Measurements from ENCODE around the gene LOXL1. TPM values are rescaled to one million over a fixed set of nuclear protein-coding genes. Genes with fewer than 3 reads are reported as not detected.

LOXL1 gene
- total and polyA plus RNA-seq, 2 of the 4 experiments (the other 2 are of a cell fraction) = 148 to 332 TPM

DNA sequence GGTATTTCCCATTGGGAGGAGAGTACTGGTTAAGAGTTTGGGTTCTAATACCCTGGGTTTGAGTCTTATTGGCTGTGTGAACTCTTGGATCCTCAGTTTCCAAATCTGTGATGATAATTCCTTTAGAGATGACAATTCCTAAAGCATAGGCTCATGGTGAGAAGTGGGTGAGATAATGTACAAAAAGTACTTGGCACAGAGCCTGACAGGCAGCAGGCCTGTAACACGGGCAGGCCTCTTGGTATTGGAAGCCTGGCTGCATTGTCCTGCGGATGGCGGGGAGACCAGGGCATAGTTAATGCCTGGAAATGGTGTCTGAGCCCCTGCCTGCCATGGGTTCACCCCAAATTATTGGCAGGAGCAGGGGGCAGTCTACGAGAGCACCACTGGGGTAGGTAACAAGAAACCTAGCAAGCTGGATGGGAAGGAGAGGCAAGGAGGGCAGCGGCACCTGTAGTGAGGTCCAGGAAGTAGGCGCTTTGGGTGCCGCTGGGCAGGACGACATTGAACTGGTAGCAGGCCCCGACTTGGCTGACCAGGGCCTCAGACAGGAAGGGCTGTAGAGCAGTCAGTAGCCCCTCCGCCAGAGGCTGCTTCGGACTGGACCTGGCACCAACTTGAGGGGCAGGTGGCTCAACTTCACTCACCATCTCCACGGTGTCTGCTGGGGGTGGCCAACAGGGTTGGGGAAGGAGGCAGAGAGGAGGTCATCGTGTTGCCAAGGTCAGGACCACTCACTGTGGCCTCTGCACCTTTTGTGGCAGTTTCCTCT is 58.1 kb downstream of the LOXL1 start (continued):
- no peak for TF ChIP-seq RFX5 (IDR thresholded peaks at IDR 0.05; ENCODE audit: low read depth, low read length)

DNA sequence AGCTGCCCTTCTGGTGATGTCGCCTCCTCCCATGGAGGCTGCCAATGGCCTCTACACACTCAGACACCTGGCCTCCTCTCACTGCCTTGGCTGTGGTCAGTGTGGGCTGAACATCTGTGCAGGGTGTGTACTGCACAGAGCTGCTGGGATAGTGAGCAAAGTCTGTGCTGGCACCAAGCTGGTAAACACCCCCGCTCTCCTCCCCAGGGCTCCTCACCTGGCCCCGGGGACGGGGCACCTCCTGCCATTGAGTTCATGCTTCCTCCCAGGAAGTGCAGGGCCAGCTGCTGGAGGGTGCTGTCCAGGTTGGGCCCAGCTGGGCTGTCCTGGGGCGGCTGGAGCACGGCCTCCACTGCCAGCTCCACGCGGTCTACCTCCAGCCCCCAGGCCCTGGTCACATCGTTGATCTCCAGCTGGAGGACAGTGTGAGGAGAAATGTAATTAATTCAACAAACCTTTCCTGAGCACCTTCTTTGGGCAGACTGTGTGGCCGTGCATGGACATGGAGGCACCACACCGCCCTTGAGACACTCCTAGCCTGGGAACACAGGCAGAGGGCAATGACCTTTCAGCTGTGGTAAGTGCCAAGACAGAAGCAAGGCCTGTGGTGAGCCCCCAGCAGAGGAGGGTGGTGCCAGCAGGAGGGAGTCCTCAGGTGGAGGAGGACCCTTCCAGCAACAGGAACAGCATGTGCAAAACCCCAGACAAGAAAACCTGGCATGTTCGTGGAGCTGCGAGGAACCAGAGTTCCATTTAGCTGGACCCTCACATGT is 59.0 kb downstream of the LOXL1 start:
- Histone ChIP-seq H3K4me1 (ENCODE audit: control insufficient read depth, insufficient read depth, low read length) (peaks cover 52% of the 10 kb centered on the region), H4K91ac (ENCODE audit: insufficient read depth, low read depth, low read length) (peak overlapping the region; percentile 11; the same call in 1 of the 2 replicates), H3K18ac (ENCODE audit: low read depth, low read length) (no peak overlapping the region), H3K23ac (ENCODE audit: low read depth, low read length) (no peak overlapping the region), H3K36me3 (ENCODE audit: control insufficient read depth, insufficient read depth, low read length) (no peaks in the 10 kb centered on the region), H2AK5ac (ENCODE audit: low read depth, low read length) (peak overlapping the region; percentile 43), H3K4me2 (ENCODE audit: low read depth, low read length) (no peak overlapping the region), H3K4ac (ENCODE audit: low read depth, low read length) (no peak overlapping the region; the same call in 1 of the 2 replicates), H4K5ac (ENCODE audit: low read depth, low read length) (no peak overlapping the region), H3K9ac (ENCODE audit: low read depth, low read length) (no peak overlapping the region), H4K20me1 (ENCODE audit: insufficient read depth, low read length) (no peaks in the 10 kb centered on the region), H2AFZ (replicated peaks; ENCODE audit: low read length, poor library complexity) (no peak overlapping the region), H3K4me3 (ENCODE audit: insufficient read depth, low read depth, low read length) (no peak overlapping the region), H3K9me3 (ENCODE audit: control insufficient read depth, insufficient read depth, low read length) (no peaks in the 10 kb centered on the region), H2BK120ac (ENCODE audit: low read depth, low read length) (0 out of 2 replicates have a peak overlapping the region, but pooled peaks have one; percentile 83), H2BK20ac (ENCODE audit: low read depth, low read length) (0 out of 2 replicates have a peak overlapping the region, but pooled peaks have one; percentile 19), H2BK5ac (ENCODE audit: low read depth, low read length, poor library complexity, severe bottlenecking) (peak overlapping the region; percentile 25), H3K14ac (replicated peaks; ENCODE audit: low read depth, low read length) (no peak overlapping the region), H4K8ac (ENCODE audit: low read depth in 2 of 2, low read length in 2 of 2) (no peak overlapping the region), H3K27me3 (ENCODE audit: control insufficient read depth, insufficient read depth, low read length) (no peaks in the 10 kb centered on the region), H3K9me1 (ENCODE audit: insufficient read depth, low read length) (peaks cover 46% of the 10 kb centered on the region), H3K79me1 (ENCODE audit: low read depth in 1 of 2, low read length in 2 of 2) (peaks cover 0 to 31% of the 10 kb centered on the region in 2 experiments; a peak in 2 of 4 replicates), H2AK9ac (replicated peaks; ENCODE audit: low read depth, low read length, poor library complexity) (peak overlapping the region; percentile 84), H2BK15ac (ENCODE audit: low read depth, low read length) (peak overlapping the region; percentile 23; the same call in 1 of the 3 replicates), H3K56ac (ENCODE audit: extremely low read depth, insufficient read depth, low read length) (no peak overlapping the region), H3K27ac (ENCODE audit: insufficient read depth, low read length) (no peak overlapping the region)
- BruUV-seq (replicated peaks) = no TSS peak
- intact Hi-C loops (cut with micrococcal nuclease) = no loop called here
- WGBS, 2 experiments (ENCODE audit: extremely low coverage in 2 of 2, insufficient read length in 1 of 2) = 79% methylated on average over 2 of the region's 13 CpGs; no CpG with 5 or more reads in 1 of the 2 experiments
- ATAC-seq (ENCODE audit: low read depth) = no peak
- in situ Hi-C loops (cut with MboI; ENCODE audit: low sequenced_read_pairs) = no loop called here
- ChIA-PET POLR2A (ENCODE audit: unreplicated experiment) (no interaction called here), CTCF (interaction anchor here (0.7 kb wide), 1 partner anchor 9 kb away, joined by 3 read pairs; the partner anchor contains the start of gene PML)
- dilution Hi-C loops (cut with HindIII; ENCODE audit: low sequenced_read_pairs, unreplicated experiment) = no loop called here
- TF ChIP-seq SMC3 (IDR thresholded peaks at IDR 0.05; ENCODE audit: low read depth, low read length) (no peak), RCOR1 (IDR thresholded peaks at IDR 0.05; ENCODE audit: insufficient replicate concordance, low read length) (peak; percentile 26)
- DNase-seq = peak; percentile 83
